NB4 (cell line): ENCODE results near the gene SNTB2.

ENCODE experiments used
- DNase-seq: peaks from one replicate; pipeline ENCODE4 v3.0.0; 2010; ENCODE audit warnings: low read depth
- H3K4me3 ChIP-seq: one replicate; pipeline ENCODE4 v1.5.1; 2011; ENCODE audit warnings: mild to moderate bottlenecking, low read depth, low read length, moderate library complexity
- MYC ChIP-seq: IDR thresholded peaks from 2 replicates; pipeline ENCODE4 v1.6.1; 2011; ENCODE audit warnings: low read depth, low read length
- POLR2A ChIP-seq: IDR thresholded peaks from 2 replicates; pipeline ENCODE4 v1.6.1; 2011; ENCODE audit warnings: mild to moderate bottlenecking; ENCODE audit not compliant: insufficient read length; ENCODE audit errors: extremely low read depth
- TF ChIP-seq, protein P1 (sequence below): IDR thresholded peaks from one replicate; pipeline ENCODE4 v1.5.1; 2012; ENCODE audit warnings: low read depth, low read length
- TF ChIP-seq, protein P2 (sequence below): IDR thresholded peaks from 2 replicates; pipeline ENCODE4 v1.6.1; 2011; ENCODE audit warnings: low read depth, low read length

SNTB2 gene

DNA sequence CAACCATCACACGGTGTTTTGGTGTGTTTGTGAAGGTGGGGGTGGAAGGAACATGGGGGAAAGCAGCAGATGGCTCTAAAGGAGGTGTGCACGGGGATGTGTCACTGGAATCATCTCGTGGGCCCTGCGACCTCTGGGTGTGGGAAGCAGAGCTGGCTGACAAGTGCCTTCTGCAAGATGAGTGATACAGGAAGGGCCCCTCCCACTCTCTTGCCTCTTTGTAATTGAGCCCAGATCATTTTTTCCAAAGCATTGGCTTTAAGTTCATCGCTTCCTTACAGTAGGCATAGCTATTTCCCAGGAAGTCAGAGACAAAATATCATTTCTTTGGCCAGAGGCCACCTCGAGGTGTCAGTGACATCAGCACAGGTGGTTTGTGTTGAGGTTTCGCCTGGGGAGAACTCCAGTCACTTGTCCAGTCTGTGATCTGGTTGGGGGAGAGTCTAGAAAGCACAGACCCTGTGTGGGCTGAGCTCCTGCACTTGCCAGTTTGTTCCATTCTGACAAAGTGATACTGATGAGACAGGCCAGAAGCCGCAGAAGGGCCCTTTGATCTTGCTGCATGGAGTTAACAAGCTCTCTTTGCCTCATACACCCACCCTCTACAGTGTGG lies 20.6 kb upstream of the SNTB2 start:
- DNase-seq = no peak
- no peak overlapping the region for H3K4me3 ChIP-seq
- TF ChIP-seq MYC (no peak), POLR2A (no peak)
- TF ChIP-seq, protein P1, sequence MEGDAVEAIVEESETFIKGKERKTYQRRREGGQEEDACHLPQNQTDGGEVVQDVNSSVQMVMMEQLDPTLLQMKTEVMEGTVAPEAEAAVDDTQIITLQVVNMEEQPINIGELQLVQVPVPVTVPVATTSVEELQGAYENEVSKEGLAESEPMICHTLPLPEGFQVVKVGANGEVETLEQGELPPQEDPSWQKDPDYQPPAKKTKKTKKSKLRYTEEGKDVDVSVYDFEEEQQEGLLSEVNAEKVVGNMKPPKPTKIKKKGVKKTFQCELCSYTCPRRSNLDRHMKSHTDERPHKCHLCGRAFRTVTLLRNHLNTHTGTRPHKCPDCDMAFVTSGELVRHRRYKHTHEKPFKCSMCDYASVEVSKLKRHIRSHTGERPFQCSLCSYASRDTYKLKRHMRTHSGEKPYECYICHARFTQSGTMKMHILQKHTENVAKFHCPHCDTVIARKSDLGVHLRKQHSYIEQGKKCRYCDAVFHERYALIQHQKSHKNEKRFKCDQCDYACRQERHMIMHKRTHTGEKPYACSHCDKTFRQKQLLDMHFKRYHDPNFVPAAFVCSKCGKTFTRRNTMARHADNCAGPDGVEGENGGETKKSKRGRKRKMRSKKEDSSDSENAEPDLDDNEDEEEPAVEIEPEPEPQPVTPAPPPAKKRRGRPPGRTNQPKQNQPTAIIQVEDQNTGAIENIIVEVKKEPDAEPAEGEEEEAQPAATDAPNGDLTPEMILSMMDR = no peak
- TF ChIP-seq, protein P2, sequence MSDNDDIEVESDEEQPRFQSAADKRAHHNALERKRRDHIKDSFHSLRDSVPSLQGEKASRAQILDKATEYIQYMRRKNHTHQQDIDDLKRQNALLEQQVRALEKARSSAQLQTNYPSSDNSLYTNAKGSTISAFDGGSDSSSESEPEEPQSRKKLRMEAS = no peak

DNA sequence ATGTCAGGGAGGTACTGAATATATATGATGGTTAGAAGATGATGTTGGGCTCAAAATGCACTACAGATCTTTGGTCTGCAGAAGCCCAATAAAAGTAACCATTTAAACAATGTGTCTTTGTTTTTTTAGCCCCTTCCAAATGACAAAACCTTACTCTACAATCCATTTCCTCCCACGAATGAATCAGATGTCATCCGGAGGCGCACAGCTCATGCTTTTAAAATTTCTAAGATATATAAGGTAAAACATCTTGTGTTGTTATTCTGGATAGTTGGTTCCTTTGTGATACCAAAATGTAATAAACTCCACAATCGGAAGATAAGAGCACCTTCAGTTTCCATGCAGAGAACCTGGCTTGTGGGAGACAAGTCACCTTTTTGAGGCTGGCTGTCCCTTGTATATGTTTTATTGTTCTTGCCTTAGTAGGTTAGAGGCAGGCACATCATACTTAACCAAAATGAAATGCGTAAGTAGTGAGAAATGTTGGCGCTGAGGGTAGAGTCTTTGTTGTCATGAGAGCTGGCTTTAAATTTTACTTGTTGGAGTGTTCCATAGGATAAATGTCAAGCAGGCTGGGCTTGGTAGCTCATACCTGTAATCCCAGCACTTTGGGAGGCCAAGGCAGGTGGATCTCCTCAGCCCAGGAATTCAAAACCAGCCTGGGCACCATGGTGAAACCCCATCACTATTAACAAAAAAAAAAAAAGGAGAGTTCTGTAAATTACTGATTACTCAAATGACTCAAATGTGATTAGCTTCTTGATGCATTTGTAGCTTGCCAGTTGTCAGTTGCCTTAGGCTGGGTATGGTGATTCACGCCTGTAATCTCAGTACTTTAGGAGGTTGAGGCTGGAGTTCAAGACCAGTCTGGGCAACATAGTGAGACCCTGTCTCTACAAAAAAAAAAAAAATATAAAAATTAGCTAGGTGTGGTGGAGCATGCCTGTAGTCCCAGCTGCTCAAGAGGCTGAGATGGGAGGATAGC lies 19.7 kb upstream of the SNTB2 start:
- TF ChIP-seq, protein P2 = no peak
- TF ChIP-seq MYC (no peak), POLR2A (no peak)
- TF ChIP-seq, protein P1 = no peak
- H3K4me3 ChIP-seq = no peak overlapping the region
- DNase-seq = no peak

DNA sequence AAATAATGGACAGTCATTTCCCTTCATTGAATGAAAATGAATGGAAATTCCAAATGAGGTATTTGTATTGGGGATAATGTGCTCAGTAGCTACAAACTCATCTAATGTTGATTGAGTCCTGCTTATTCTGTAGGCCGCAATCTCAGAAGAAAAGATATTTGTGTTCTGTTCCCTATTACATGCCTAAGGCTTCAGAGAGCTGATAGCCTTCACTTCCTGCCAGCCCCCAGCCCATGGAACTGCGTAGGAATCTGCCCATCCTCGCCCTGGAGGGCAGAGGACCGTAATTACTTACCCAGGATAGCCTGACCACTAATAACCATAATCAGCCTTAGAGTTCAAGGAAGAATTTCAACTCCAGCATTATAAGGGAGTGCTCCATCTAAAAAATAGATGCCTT lies 17.9 kb upstream of the SNTB2 start:
- H3K4me3 ChIP-seq = no peak overlapping the region
- no peak for DNase-seq
- TF ChIP-seq, protein P2 = no peak
- TF ChIP-seq POLR2A (no peak), MYC (no peak)
- TF ChIP-seq, protein P1 = no peak

DNA sequence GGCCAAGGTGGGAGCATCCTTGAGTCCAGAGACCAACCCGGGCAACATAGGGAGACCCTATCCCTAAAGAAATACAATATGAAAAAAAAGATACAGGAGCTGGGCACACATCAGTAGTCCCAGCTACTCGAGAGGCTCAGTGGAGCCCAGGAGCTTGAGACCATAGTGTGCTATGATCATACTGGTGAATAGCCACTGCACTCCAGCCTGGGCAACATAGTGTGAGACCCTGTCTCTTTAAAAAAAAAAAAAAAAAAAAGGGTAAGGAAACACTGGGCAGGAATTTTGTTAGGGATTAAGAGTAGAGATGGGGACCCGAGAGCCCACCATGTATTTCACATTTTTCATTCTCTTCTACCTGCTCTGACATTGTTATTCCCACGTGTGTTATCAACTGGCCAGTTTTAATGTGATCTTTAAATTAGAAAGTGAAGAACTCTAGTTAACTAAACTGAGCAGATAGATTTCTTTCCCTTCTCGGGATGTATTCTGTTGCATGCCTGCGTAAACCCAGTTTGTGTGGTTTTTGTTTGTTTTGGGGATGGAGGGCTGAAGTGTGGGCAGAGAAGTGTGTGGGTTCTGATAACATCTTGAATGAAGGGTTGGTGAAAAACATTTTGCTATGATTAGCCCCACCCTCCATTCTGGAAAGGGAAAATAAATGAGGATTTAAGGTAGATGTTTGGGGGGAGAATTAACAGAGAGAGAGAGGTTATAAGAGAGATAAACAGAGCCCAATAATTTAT lies 17.2 kb upstream of the SNTB2 start:
- DNase-seq = no peak

More for the DNA sequence above, 17.2 kb upstream of the SNTB2 start:
- TF ChIP-seq, protein P2 = no peak
- TF ChIP-seq POLR2A (no peak), MYC (no peak)
- TF ChIP-seq, protein P1 = no peak
- no peak overlapping the region for H3K4me3 ChIP-seq
